ENCODE results near the gene NFYA.

GRCh38 chr6:41042226-41043055 lies 30.3 kb upstream of the NFYA start, which contains the start of gene TSPO2:
- TF ChIP-seq POLR2A (IDR thresholded peaks at IDR 0.05; ENCODE audit: low read length) (no peak), CTCF (IDR thresholded peaks at IDR 0.05) (no peak), SREBF2 (IDR thresholded peaks at IDR 0.05) (no peak), RCOR1 (IDR thresholded peaks at IDR 0.05; ENCODE audit: low read depth, low read length) (no peak), PHF8 (IDR thresholded peaks at IDR 0.05; ENCODE audit: borderline replicate concordance, low read depth) (no peak), BHLHE40 (IDR thresholded peaks at IDR 0.05; ENCODE audit: low read depth, low read length) (no peak), POLR2AphosphoS2 (conservative IDR thresholded peaks at IDR 0.05; ENCODE audit: low read length) (no peak), SMC3 (IDR thresholded peaks at IDR 0.05) (no peak), RAD21 (conservative IDR thresholded peaks at IDR 0.05 in 1 of 2, IDR thresholded peaks at IDR 0.05 in 1 of 2) (no peak)

Measured in A549 (cell line).